HEK293 (cell line): Measurements from ENCODE around the gene LBH.

ENCODE experiments used
- ZNF501 ChIP-seq: fragments of 450-650 bp; formaldehyde crosslinking; IDR thresholded peaks from 2 replicates; pipeline ENCODE4 v1.5.1; 2016; ENCODE audit warnings: missing biosample characterization, missing genetic modification characterization
- TF ChIP-seq, protein P1 (sequence below): fragments of 450-650 bp; formaldehyde crosslinking; IDR thresholded peaks from 2 replicates; pipeline ENCODE4 v1.5.1; 2016; ENCODE audit warnings: missing biosample characterization, missing genetic modification characterization

- no peak for TF ChIP-seq ZNF501
- TF ChIP-seq, protein P1, sequence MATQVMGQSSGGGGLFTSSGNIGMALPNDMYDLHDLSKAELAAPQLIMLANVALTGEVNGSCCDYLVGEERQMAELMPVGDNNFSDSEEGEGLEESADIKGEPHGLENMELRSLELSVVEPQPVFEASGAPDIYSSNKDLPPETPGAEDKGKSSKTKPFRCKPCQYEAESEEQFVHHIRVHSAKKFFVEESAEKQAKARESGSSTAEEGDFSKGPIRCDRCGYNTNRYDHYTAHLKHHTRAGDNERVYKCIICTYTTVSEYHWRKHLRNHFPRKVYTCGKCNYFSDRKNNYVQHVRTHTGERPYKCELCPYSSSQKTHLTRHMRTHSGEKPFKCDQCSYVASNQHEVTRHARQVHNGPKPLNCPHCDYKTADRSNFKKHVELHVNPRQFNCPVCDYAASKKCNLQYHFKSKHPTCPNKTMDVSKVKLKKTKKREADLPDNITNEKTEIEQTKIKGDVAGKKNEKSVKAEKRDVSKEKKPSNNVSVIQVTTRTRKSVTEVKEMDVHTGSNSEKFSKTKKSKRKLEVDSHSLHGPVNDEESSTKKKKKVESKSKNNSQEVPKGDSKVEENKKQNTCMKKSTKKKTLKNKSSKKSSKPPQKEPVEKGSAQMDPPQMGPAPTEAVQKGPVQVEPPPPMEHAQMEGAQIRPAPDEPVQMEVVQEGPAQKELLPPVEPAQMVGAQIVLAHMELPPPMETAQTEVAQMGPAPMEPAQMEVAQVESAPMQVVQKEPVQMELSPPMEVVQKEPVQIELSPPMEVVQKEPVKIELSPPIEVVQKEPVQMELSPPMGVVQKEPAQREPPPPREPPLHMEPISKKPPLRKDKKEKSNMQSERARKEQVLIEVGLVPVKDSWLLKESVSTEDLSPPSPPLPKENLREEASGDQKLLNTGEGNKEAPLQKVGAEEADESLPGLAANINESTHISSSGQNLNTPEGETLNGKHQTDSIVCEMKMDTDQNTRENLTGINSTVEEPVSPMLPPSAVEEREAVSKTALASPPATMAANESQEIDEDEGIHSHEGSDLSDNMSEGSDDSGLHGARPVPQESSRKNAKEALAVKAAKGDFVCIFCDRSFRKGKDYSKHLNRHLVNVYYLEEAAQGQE (tag by site-specific recombination) = no peak
These were observed 54.4 kb downstream of the LBH start for GRCh38 chr2:30285758-30286157.
